ENCODE measurements around the gene PANX3. TPM values are rescaled to one million over a fixed set of nuclear protein-coding genes. Genes with fewer than 3 reads are reported as not detected.

PANX3 gene
- polyA plus RNA-seq, 2 of the 4 experiments (the other 2 are of a cell fraction): not detected

GRCh38 chr11:124661553-124661952, 50.3 kb downstream of the PANX3 start:
- Histone ChIP-seq H3K4me3 (no peak overlapping the region), H3K27ac (no peak overlapping the region), H3K4me1 (no peaks in the 10 kb centered on the region), H3K9me3 (no peaks in the 10 kb centered on the region), H3K4me2 (no peak overlapping the region)
- POLR2A ChIA-PET: no interaction called here
- DNase-seq (ENCODE audit: low read depth in 1 of 2, low spot score in 1 of 2): no peak
- CTCF ChIA-PET: interaction anchor here (1.0 to 2.9 kb wide), 4 partner anchors 102 to 430 kb away, joined by 3 to 11 read pairs (median 4); partner anchors contain the start of gene ROBO3
- TF ChIP-seq, protein P1, sequence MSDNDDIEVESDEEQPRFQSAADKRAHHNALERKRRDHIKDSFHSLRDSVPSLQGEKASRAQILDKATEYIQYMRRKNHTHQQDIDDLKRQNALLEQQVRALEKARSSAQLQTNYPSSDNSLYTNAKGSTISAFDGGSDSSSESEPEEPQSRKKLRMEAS (IDR thresholded peaks at IDR 0.05): no peak
- TF ChIP-seq GATA3 (IDR thresholded peaks at IDR 0.05; ENCODE audit: borderline replicate concordance): no peak
- TF ChIP-seq EHF (CRISPR knock-in tag; IDR thresholded peaks at IDR 0.05): no peak
- no peak for TF ChIP-seq USF2 (IDR thresholded peaks at IDR 0.05)
- no peak for TF ChIP-seq FOSL2 (IDR thresholded peaks at IDR 0.05)
- no peak for TF ChIP-seq FOSL2 (CRISPR knock-in tag; IDR thresholded peaks at IDR 0.05)
- TF ChIP-seq, protein P2, sequence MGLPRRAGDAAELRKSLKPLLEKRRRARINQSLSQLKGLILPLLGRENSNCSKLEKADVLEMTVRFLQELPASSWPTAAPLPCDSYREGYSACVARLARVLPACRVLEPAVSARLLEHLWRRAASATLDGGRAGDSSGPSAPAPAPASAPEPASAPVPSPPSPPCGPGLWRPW (IDR thresholded peaks at IDR 0.05): no peak
- TF ChIP-seq TP53 (CRISPR knock-in tag; IDR thresholded peaks at IDR 0.05): no peak
- TF ChIP-seq RFX5 (IDR thresholded peaks at IDR 0.05): no peak
- no peak for TF ChIP-seq POLR2A (IDR thresholded peaks at IDR 0.05; ENCODE audit: low read length)
- no peak for TF ChIP-seq ZNF302 (CRISPR knock-in tag; IDR thresholded peaks at IDR 0.05)
- TF ChIP-seq JUN (IDR thresholded peaks at IDR 0.05): no peak
- no peak for TF ChIP-seq RAD21 (conservative IDR thresholded peaks at IDR 0.05 in 1 of 2, IDR thresholded peaks at IDR 0.05 in 1 of 2)
- no peak for TF ChIP-seq REST (IDR thresholded peaks at IDR 0.05)
- no peak for TF ChIP-seq SREBF2 (IDR thresholded peaks at IDR 0.05)
- no peak for TF ChIP-seq FOSB (CRISPR knock-in tag; IDR thresholded peaks at IDR 0.05)
- no peak for TF ChIP-seq ESRRA (IDR thresholded peaks at IDR 0.05; ENCODE audit: borderline replicate concordance, low read length)
- no peak for TF ChIP-seq MAFK (IDR thresholded peaks at IDR 0.05; ENCODE audit: partially characterized antibody)
- no peak for TF ChIP-seq CBX2 (IDR thresholded peaks at IDR 0.05; ENCODE audit: borderline replicate concordance, low read depth)
- TF ChIP-seq, protein P3, sequence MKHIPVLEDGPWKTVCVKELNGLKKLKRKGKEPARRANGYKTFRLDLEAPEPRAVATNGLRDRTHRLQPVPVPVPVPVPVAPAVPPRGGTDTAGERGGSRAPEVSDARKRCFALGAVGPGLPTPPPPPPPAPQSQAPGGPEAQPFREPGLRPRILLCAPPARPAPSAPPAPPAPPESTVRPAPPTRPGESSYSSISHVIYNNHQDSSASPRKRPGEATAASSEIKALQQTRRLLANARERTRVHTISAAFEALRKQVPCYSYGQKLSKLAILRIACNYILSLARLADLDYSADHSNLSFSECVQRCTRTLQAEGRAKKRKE (CRISPR knock-in tag; IDR thresholded peaks at IDR 0.05; ENCODE audit: low read depth): no peak
- TF ChIP-seq SMC3 (IDR thresholded peaks at IDR 0.05): no peak
- FAIRE-seq: no peak
- ATAC-seq: no peak

DNA sequence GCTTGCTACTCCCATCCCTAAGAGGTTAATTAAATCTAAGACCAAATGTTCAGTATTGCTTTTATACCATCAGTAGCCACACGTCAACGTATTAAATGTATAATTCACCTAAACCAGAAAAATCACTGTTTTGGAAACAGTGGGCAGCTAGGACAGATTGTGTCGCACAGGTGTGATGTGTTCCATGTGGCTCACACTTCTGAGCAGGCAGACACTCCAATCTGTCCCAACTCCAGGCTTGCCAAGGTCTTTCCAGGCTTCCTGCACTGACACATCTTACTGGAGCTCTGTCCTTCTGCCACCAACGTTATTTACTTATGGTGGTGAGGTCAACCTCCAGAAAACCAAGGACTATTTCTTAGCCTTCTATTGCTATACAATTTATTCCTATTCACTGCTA, 50.9 kb downstream of the PANX3 start:
- Histone ChIP-seq H3K4me2 (no peak overlapping the region), H3K27ac (no peak overlapping the region), H3K4me1 (no peaks in the 10 kb centered on the region), H3K4me3 (no peak overlapping the region), H3K9me3 (no peaks in the 10 kb centered on the region)
- no peak for ATAC-seq
- DNase-seq (ENCODE audit: low read depth in 1 of 2, low spot score in 1 of 2): no peak
- no peak for TF ChIP-seq TFCP2L1 (CRISPR knock-in tag; IDR thresholded peaks at IDR 0.05)
- no peak for TF ChIP-seq HOXB5 (CRISPR knock-in tag; IDR thresholded peaks at IDR 0.05)
- TF ChIP-seq EP300 (IDR thresholded peaks at IDR 0.05): no peak
- POLR2A ChIA-PET: no interaction called here
- CTCF ChIA-PET: interaction anchor here (1.0 to 2.9 kb wide), 4 partner anchors 101 to 430 kb away, joined by 3 to 11 read pairs (median 4); partner anchors contain the start of gene ROBO3
- 69% methylated on average over 4 of the region's 4 CpGs for WGBS (ENCODE audit: missing lambda C conversion rate)
- no peak for FAIRE-seq
